Right cardiac atrium (tissue), 5 donors: ENCODE measurements around the gene ARPC4. TPM values are rescaled to one million over a fixed set of nuclear protein-coding genes. Genes with fewer than 3 reads are reported as not detected.

ENCODE experiments used
- ATAC-seq, 2 donors: fragments of 200-7000 bp; cut with Tn5 transposase; one replicate each; pipeline versions ENCODE4 v1.8.0 to v1.9.1; 2020; ENCODE audit warnings: moderate library complexity in 2 of 2, mild to moderate bottlenecking in 1 of 2
- DNase-seq, 3 donors: peaks; one replicate each; pipeline ENCODE4 v3.0.0-alpha.2; 2020
- H3K27ac ChIP-seq: one replicate; pipeline ENCODE4 v1.5.1; 2013; ENCODE audit warnings: mild to moderate bottlenecking, low read length, control low read depth, moderate library complexity
- H3K27me3 ChIP-seq: one replicate; pipeline ENCODE4 v1.6.1; 2013; ENCODE audit not compliant: control insufficient read depth, insufficient read depth
- H3K4me1 ChIP-seq: one replicate; pipeline ENCODE4 v1.6.1; 2013; ENCODE audit warnings: low read length; ENCODE audit not compliant: control insufficient read depth, insufficient read depth
- H3K4me3 ChIP-seq: one replicate; pipeline ENCODE4 v1.5.1; 2013; ENCODE audit warnings: low read length, control low read depth
- H3K9me3 ChIP-seq: one replicate; pipeline ENCODE4 v1.6.1; 2013; ENCODE audit warnings: low read length; ENCODE audit not compliant: control insufficient read depth
- WGBS: extraction: QIAGEN DNeasy Blood & Tissue Kit; methylation state at CpG from one replicate; pipeline ENCODE4 v1.1.7; 2013; 5-methylcytosine and 5-hydroxymethylcytosine counted together
- intact Hi-C, 4 donors: fragments of 100-400 bp; cut with DNase I; formaldehyde crosslinking; loops; one replicate each; pipeline versions ENCODE4 v1.11.0 to v1.14.0; 2022 to 2023
- long read RNA-seq, 4 donors: library from polyadenylated mRNA; unstranded; transcript quantifications; one replicate each; pipeline ENCODE4 v2.0.0, GENCODE V29; 2020 to 2021
- polyA plus RNA-seq: library from polyadenylated mRNA; stranded (reverse); fragments of 200-250 nt; gene quantifications from one replicate; pipeline ENCODE4 v1.2.3, GENCODE V29; 2013
- total RNA-seq, 4 donors: library from RNA; stranded (reverse); fragmentation: NEBNext Ultra II Directional; extraction: Animal tissue kit (Norgen Biotek cat#: 25700); gene quantifications; one replicate each; pipeline ENCODE4 v1.2.1, GENCODE V29; 2021
- donor health status: healthy with polysubstance abuse.
- donor health status: DM: no; HTN: yes; CAD: no.
- donor health status: DM: no; HTN: no; CAD: no.
- donor health status: DM: no; HTN: yes; CAD: no; lungs with severe emphysema.
- donor health status: DM: yes; HTN: yes; CAD: no.

The ARPC4 gene
- total RNA-seq (100 to 1,000 TPM in 1 of 4 donors, 10 to 100 TPM in 3; 63.8 to 104 (median 73.0) TPM), polyA plus RNA-seq (51.1 TPM)
- long read RNA-seq, donor 1, transcript ARPC4-201 (6 exons, 2,582 nt): major isoform, 72 of 83 reads
- long read RNA-seq, donor 1, partial matches to known transcripts: 5 of 83 reads
- long read RNA-seq, donor 1, other reads (novel, unspliced or antisense): 1 of 83 reads
- long read RNA-seq, donor 2, transcript ARPC4-201 (6 exons, 2,582 nt): major isoform, 36 of 45 reads
- long read RNA-seq, donor 2, partial matches to known transcripts: 4 of 45 reads
- long read RNA-seq, donor 2, other reads (novel, unspliced or antisense): 0 of 45 reads
- long read RNA-seq, donor 3, transcript ARPC4-201 (6 exons, 2,582 nt): major isoform, 194 of 258 reads
- long read RNA-seq, donor 3, transcript ARPC4-208 (6 exons, 942 nt): minor isoform, 21 of 258 reads
- long read RNA-seq, donor 3, transcript ARPC4-202 (7 exons, 957 nt): minor isoform, 6 of 258 reads
- long read RNA-seq, donor 3, partial matches to known transcripts: 26 of 258 reads
- long read RNA-seq, donor 3, other reads (novel, unspliced or antisense): 9 of 258 reads
- long read RNA-seq, donor 4, transcript ARPC4-201 (6 exons, 2,582 nt): major isoform, 26 of 31 reads
- long read RNA-seq, donor 4, partial matches to known transcripts: 3 of 31 reads
- long read RNA-seq, donor 4, other reads (novel, unspliced or antisense): 0 of 31 reads

- intact Hi-C loops: no loop called here
- peak within 1 kb of the TSS; percentile 99 for H3K4me3 ChIP-seq
- under 1% methylated on average over 65 of the region's 65 CpGs for WGBS
- peak within 1 kb of the TSS; percentile 77 for H3K27ac ChIP-seq
- ATAC-seq (peak; percentile 95), DNase-seq (peak; percentile 95 to 98 (median 97))
- no peaks in the 10 kb centered on the region for H3K9me3 ChIP-seq
- no peaks in the 10 kb centered on the region for H3K27me3 ChIP-seq
- no peaks in the 10 kb centered on the region for H3K4me1 ChIP-seq
Measured at GRCh38 chr3:9792405-9793160, at the start of gene ARPC4, which contains the start of gene TADA3. Gene ARPC4 (plus strand): TSS chr3:9793082. CDS start chr3:9793122, 40 bp downstream. Gene TADA3 (minus strand): TSS chr3:9792473. CDS start chr3:9791466, 1,007 bp downstream.

DNA sequence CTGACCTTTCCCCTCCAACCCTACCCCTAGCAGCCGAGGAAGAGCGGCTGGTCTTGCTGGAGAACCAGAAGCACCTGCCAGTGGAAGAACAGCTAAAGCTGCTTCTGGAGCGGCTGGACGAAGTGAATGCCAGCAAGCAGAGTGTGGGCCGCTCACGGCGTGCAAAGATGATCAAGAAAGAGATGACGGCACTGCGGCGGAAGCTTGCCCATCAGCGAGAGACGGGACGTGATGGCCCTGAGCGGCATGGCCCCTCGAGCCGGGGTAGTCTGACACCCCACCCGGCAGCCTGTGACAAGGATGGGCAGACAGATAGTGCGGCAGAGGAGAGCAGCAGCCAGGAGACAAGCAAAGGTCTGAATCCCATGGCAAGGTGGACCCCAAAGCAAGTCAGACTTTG is 49.3 kb upstream of the ARPC4 start:
- H3K27ac ChIP-seq: no peak overlapping the region
- no peak for ATAC-seq
- H3K27me3 ChIP-seq: no peaks in the 10 kb centered on the region
- DNase-seq: no peak
- H3K9me3 ChIP-seq: no peaks in the 10 kb centered on the region
- H3K4me3 ChIP-seq: no peak overlapping the region
- 96% methylated on average over 18 of the region's 18 CpGs for WGBS
- intact Hi-C loops: no loop called here
- H3K4me1 ChIP-seq: no peaks in the 10 kb centered on the region

DNA sequence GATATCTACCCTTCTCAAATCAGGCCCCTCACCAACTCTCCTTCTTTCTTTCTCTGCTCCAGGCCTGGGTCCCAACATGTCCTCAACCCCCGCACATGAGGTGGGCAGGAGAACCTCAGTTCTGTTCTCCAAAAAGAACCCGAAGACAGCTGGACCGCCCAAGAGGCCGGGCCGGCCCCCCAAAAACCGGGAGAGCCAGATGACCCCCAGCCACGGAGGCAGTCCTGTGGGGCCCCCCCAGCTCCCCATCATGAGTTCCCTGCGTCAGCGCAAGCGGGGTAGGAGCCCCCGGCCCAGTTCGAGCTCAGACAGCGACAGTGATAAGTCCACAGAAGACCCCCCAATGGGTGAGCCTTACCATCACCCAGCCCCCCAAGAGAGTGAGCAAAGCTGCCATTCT is 48.7 kb upstream of the ARPC4 start:
- no peaks in the 10 kb centered on the region for H3K9me3 ChIP-seq
- DNase-seq: no peak
- H3K27me3 ChIP-seq: no peaks in the 10 kb centered on the region
- H3K4me3 ChIP-seq: no peak overlapping the region
- no peak for ATAC-seq
- WGBS: 96% methylated on average over 13 of the region's 13 CpGs
- H3K27ac ChIP-seq: no peak overlapping the region
- H3K4me1 ChIP-seq: peaks cover 2% of the 10 kb centered on the region
- intact Hi-C loops: no loop called here

- intact Hi-C loops: no loop called here
- Histone ChIP-seq H3K27me3 (no peaks in the 10 kb centered on the region), H3K27ac (no peak overlapping the region), H3K4me1 (peaks cover 3% of the 10 kb centered on the region), H3K9me3 (no peaks in the 10 kb centered on the region), H3K4me3 (no peak overlapping the region)
- WGBS: 89% methylated on average over 12 of the region's 12 CpGs
- no peak for DNase-seq
- no peak for ATAC-seq
Measured at GRCh38 chr3:9745521-9745920, 47.4 kb upstream of the ARPC4 start.

GRCh38 chr3:9746330-9746729 is 46.6 kb upstream of the ARPC4 start:
- H3K4me1 ChIP-seq: peaks cover 6% of the 10 kb centered on the region
- no peaks in the 10 kb centered on the region for H3K27me3 ChIP-seq
- no peak overlapping the region for H3K4me3 ChIP-seq
- intact Hi-C loops: no loop called here
- H3K9me3 ChIP-seq: no peaks in the 10 kb centered on the region
- WGBS: 60% methylated on average over 5 of the region's 5 CpGs
- no peak for ATAC-seq
- H3K27ac ChIP-seq: no peak overlapping the region
- no peak for DNase-seq

DNA sequence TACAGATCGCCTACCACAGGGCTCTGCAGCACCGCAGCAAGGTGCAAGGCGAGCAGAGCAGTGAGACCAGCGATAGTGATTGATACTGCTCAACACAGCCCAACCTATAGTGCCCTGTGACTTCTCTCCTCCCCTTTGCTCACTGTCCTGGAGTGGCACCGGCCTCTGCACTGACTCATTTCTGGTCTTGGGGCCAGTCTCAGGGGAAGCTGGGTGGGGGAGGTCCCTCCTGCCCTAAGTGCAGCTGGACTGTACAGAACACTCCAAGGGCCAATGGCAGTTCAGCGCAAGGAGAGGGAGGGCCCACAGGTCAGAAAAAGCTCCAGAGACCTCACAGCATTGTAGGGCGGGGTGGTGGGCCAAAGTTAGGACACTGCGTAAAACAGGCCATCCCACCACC is 45.6 kb upstream of the ARPC4 start:
- 88% methylated on average over 8 of the region's 8 CpGs for WGBS
- H3K4me3 ChIP-seq: no peak overlapping the region
- H3K4me1 ChIP-seq: peaks cover 6% of the 10 kb centered on the region
- intact Hi-C loops: no loop called here
- no peak for DNase-seq
- ATAC-seq: no peak
- H3K27ac ChIP-seq: no peak overlapping the region
- no peaks in the 10 kb centered on the region for H3K9me3 ChIP-seq
- H3K27me3 ChIP-seq: no peaks in the 10 kb centered on the region

DNA sequence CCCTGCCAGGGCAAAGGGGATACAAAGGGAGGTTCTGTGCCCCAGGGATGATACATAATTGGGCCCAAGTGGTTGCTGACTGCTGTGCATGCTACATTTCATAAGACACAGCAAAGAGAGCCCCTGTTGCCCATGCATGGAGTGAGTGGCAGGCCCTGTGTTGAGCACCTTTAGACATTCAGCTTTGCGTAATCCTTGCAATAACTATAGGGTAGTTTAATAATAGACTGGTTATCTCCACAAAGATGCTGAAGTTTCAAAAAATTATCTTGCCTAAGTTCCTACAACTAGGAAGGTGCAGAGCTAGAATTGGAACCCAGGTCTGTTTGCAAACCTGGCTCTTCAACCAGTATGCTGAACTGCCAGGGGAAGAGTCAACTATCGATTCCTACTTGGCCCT is 44.9 kb upstream of the ARPC4 start:
- Histone ChIP-seq H3K4me1 (peaks cover 6% of the 10 kb centered on the region), H3K4me3 (no peak overlapping the region), H3K27ac (no peak overlapping the region), H3K9me3 (no peaks in the 10 kb centered on the region), H3K27me3 (no peaks in the 10 kb centered on the region)
- WGBS: 98% methylated on average over 2 of the region's 2 CpGs
- no peak for ATAC-seq
- DNase-seq: no peak
- intact Hi-C loops: no loop called here

DNA sequence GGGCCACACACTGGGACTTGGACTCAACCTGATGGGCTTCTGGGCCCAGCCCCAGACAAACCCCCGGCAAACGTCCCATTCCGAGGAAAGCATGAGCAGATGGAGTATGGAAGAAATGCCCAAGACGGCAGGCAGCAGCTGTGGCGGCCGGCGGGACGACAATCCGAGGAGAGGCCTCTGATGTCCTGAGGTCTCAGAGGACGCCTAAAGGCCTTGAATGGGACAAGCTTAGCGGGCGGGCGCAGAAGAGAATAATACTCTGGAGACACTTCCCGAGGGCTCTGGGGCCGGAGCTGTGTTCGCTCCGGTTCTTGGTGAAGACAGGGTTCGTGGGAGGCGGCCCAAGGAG is 43.6 kb upstream of the ARPC4 start:
- no peak for DNase-seq
- H3K4me1 ChIP-seq: peaks cover 6% of the 10 kb centered on the region
- WGBS: 3% methylated on average over 19 of the region's 19 CpGs
- no peaks in the 10 kb centered on the region for H3K9me3 ChIP-seq
- ATAC-seq: no peak
- intact Hi-C loops: no loop called here
- peak overlapping the region; percentile 87 for H3K4me3 ChIP-seq
- no peaks in the 10 kb centered on the region for H3K27me3 ChIP-seq
- H3K27ac ChIP-seq: peak overlapping the region; percentile 91

DNA sequence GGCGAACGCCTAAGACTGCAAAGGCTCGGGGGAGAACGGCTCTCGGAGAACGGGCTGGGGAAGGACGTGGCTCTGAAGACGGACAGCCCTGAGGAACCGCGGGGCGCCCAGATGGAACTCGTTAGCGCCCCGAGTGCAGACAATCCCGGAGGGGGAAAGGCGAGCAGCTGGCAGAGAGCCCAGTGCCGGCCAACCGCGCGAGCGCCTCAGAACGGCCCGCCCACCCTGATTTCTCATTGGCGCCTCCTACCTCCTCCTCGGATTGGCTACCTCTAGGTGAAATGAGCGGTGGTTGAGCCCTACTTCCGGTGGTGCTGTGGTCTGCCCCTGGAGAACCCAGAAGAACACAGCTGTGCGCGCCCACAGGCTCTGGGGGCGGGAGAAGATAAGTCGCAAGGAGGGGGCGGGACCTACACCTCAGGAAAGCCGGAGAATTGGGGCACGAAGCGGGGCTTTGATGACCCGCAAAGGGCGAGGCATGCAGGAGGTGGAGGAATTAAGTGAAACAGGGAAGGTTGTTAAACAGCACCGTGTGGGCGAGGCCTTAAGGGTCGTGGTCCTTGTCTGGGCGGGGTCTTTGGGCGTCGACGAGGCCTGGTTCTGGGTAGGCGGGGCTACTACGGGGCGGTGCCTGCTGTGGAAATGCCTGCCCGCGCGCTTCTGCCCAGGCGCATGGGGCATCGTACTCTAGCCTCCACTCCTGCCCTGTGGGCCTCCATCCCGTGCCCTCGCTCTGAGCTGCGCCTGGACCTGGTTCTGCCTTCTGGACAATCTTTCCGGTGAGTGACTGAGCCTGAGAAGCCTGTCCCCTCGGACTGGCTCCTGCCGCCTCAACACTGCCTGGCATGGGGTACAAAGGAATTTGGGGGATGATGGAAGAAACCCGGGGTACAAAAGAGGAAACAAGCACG is 43.0 kb upstream of the ARPC4 start, which contains the start of gene OGG1:
TSS of gene OGG1 (plus strand) at position 308 of the 911 bp plus-strand sequence. CDS start at position 643, 335 bp downstream.
- peak within 1 kb of the TSS; percentile 94 for H3K27ac ChIP-seq
- no peaks in the 10 kb centered on the region for H3K27me3 ChIP-seq
- H3K4me1 ChIP-seq: peaks cover 6% of the 10 kb centered on the region
- intact Hi-C loops: no loop called here
- DNase-seq (peak; percentile 98 to 99 (median 99)), ATAC-seq (peak; percentile 98)
- H3K9me3 ChIP-seq: no peaks in the 10 kb centered on the region
- WGBS: under 1% methylated on average over 60 of the region's 60 CpGs
- peak within 1 kb of the TSS; percentile 87 for H3K4me3 ChIP-seq
